Brain microvascular endothelial cell (primary cell): ENCODE results near the gene UCP3.

Source experiments
- DNase-seq: peaks from one replicate; pipeline ENCODE4 v3.0.0-alpha.2; 2020
- H3K27ac ChIP-seq: fragments of 250-450 bp; sonication (Bioruptor Pico); 2 replicates; pipeline ENCODE4 v1.5.1; 2020; ENCODE audit warnings: mild to moderate bottlenecking, moderate library complexity
- H3K27me3 ChIP-seq: fragments of 250-450 bp; sonication (Bioruptor Pico); replicated peaks from 2 replicates; pipeline ENCODE4 v1.5.1; 2020; ENCODE audit warnings: mild to moderate bottlenecking
- H3K36me3 ChIP-seq: fragments of 250-450 bp; sonication (Bioruptor Pico); replicated peaks from 2 replicates; pipeline ENCODE4 v1.5.1; 2020; ENCODE audit warnings: mild to moderate bottlenecking
- H3K4me3 ChIP-seq: 2 replicates; pipeline ENCODE4 v1.5.1; 2011; ENCODE audit warnings: low read depth, mild to moderate bottlenecking, control low read depth, low read length, moderate library complexity
- in situ Hi-C: cut with HindIII; loops from 2 replicates; pipeline ENCODE4 v1.10.0; 2017; ENCODE audit warnings: low sequenced_read_pairs, low pct_ligation_motif_present
- TF ChIP-seq, protein P1 (sequence below): IDR thresholded peaks from 2 replicates; pipeline ENCODE4 v1.5.1; 2011; ENCODE audit warnings: low read depth, mild to moderate bottlenecking, moderate library complexity, low read length, control low read depth, inconsistent platforms; ENCODE audit errors: missing control alignments

The UCP3 gene

DNA sequence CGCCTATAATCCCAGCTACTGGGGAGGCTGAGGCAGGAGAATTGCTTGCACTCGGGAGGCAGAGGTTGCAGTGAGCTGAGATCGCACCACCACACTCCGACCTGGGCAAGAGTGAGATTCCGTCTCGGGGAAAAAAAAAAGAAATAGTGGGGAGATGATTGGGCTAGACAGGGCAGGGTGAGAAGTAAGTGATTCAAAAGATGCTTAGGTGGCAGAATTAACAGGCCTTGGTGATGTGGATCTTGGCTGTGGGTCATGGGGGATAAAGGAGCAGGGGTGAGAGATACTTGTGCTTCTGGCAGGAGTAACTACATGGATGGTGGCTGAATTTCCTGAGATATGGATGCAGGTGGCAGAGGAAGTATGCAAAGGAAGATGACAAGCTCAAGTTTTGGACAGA, 13.1 kb upstream of the UCP3 start:
- no peak for DNase-seq
- TF ChIP-seq, protein P1, sequence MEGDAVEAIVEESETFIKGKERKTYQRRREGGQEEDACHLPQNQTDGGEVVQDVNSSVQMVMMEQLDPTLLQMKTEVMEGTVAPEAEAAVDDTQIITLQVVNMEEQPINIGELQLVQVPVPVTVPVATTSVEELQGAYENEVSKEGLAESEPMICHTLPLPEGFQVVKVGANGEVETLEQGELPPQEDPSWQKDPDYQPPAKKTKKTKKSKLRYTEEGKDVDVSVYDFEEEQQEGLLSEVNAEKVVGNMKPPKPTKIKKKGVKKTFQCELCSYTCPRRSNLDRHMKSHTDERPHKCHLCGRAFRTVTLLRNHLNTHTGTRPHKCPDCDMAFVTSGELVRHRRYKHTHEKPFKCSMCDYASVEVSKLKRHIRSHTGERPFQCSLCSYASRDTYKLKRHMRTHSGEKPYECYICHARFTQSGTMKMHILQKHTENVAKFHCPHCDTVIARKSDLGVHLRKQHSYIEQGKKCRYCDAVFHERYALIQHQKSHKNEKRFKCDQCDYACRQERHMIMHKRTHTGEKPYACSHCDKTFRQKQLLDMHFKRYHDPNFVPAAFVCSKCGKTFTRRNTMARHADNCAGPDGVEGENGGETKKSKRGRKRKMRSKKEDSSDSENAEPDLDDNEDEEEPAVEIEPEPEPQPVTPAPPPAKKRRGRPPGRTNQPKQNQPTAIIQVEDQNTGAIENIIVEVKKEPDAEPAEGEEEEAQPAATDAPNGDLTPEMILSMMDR: no peak
- Histone ChIP-seq H3K27me3 (no peaks in the 10 kb centered on the region), H3K27ac (no peak overlapping the region), H3K36me3 (no peaks in the 10 kb centered on the region), H3K4me3 (no peak overlapping the region)
- in situ Hi-C loops: no loop called here

DNA sequence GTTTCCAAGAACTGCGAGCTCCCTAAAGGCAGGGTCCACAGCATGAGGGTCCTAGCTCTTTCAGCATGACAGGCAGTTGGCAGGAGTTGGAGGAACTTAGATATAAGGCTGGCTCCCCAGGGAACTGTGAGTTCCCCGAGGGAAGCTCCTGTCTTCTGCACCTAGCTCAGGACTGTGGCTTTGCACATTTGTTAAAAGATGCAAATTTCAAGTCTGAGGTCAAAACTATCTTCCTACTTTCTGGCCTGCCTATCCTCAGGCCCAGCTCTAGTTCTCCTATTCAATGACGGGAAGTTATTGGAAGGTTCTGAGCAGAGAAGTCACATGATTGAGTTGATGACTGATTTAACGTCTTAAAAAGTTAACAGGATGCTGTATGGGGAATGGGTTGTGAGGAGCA, 11.7 kb upstream of the UCP3 start:
- TF ChIP-seq, protein P1: no peak

DNA sequence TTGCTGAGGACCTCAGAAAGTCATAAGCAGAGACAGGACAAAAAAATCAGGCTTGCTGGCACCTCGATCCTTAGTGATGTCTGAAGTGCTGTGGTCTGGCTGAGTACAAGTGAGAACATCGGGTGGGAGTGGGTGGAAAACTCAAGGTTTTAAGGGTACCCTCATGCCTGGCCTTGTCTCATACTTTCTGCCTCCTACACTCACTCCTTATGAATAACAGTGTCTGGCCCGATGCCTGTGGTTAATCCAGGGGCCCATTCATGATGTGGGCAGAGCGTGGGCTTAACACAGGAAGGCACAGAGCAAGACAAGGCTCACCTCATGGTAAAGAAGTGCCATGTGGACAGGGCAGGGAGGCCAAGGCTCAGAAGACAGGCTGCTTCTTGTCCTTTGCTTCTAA, 11.0 kb upstream of the UCP3 start:
- Histone ChIP-seq H3K27ac (no peak overlapping the region), H3K27me3 (no peaks in the 10 kb centered on the region), H3K36me3 (no peaks in the 10 kb centered on the region), H3K4me3 (no peak overlapping the region)
- in situ Hi-C loops: no loop called here
- TF ChIP-seq, protein P1: no peak
- DNase-seq: no peak

More for the DNA sequence above, 11.7 kb upstream of the UCP3 start:
- Histone ChIP-seq H3K27ac (no peak overlapping the region), H3K27me3 (no peaks in the 10 kb centered on the region), H3K4me3 (no peak overlapping the region), H3K36me3 (no peaks in the 10 kb centered on the region)
- in situ Hi-C loops: no loop called here
- no peak for DNase-seq

DNA sequence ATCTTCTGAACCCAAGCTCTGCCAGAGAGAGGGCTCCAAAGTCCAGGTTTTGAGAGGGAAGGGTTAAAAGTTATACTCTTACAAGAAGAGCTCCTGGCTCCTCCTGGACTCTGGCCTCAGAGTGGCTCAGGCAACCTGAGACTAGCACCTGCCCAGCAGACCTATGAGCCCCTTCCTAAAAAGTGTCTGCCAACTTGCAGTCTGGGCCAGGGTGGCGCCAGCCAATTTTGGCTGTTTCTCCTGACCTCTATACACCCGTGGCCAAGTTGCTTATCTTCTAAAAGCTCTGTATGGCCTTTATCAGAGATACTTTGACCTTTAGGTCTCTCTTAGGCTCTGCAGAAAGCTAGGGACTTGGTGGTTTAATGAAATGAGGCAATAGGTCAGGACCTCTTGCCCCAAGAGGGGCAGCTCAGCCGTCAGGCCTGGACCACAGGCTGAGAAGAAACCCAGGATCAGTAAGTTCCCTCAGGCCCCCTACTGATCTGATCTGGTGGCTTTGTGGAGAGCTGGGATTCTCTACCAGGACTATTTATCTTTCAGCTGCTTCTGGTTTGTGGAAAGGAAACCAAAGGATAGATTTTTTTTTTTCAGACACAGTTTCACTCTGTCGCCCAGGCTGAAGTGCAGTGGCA, 10.3 kb upstream of the UCP3 start:
- TF ChIP-seq, protein P1: no peak
- no peak for DNase-seq
- no peak overlapping the region for H3K4me3 ChIP-seq
- no peaks in the 10 kb centered on the region for H3K36me3 ChIP-seq
- in situ Hi-C loops: no loop called here
- no peak overlapping the region for H3K27ac ChIP-seq
- no peaks in the 10 kb centered on the region for H3K27me3 ChIP-seq

DNA sequence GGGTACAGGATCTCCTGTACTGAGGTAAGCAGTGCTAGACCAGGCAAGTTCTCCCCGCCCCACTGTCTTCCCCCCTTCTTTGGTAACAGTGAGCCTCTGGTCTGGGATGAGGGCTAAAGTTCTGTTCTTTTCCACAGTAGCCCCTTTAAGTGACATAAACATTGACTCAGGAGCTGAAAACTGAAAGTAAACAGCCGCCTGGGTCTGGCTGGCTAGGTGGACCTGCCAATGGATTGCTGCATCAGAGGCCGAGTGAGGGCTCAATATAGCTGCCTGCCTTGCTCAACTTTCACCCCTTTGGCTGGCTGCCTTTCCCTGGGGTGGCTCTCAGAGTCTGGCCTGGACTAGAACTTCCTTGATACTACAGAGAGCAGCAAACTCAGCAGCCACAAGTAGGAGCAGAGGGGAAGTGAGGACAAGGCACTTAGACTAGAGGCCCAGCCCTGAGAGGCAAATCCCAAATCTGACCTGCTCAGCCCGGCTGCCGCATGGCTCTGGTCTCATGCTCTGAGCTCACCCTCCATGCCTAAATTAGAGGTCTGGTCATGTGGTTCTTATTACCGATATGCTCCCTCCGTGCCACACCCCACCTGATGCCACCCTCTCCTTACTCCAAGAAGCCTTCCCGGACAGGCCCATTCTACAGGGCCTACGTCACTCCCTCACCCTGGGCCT, 9.6 kb upstream of the UCP3 start:
- TF ChIP-seq, protein P1: no peak
- no peaks in the 10 kb centered on the region for H3K36me3 ChIP-seq
- no peak overlapping the region for H3K4me3 ChIP-seq
- H3K27me3 ChIP-seq: no peaks in the 10 kb centered on the region
- in situ Hi-C loops: no loop called here
- DNase-seq: peak; percentile 41
- H3K27ac ChIP-seq: no peak overlapping the region
